ENCODE results near the gene SLC43A2. TPM values are rescaled to one million over a fixed set of nuclear protein-coding genes. Genes with fewer than 3 reads are reported as not detected.

SLC43A2 gene
- total and polyA plus RNA-seq, 2 of the 13 experiments (the other 11 are each of a cell fraction or from before 2014, with no cell fraction given): 7.3 to 20.0 TPM

- TF ChIP-seq ZNF687 (CRISPR knock-in tag; IDR thresholded peaks at IDR 0.05) (peak; percentile 78), NR2F2 (IDR thresholded peaks at IDR 0.05; ENCODE audit: borderline replicate concordance, low read depth) (no peak; the same call in 1 of the 2 replicates), TIGD3 (CRISPR knock-in tag; IDR thresholded peaks at IDR 0.05; ENCODE audit: borderline replicate concordance) (peak; percentile 44; the same call in 1 of the 2 replicates), ZNF446 (CRISPR knock-in tag; IDR thresholded peaks at IDR 0.05) (no peak), GATAD2A (CRISPR knock-in tag; IDR thresholded peaks at IDR 0.05) (no peak), MYC (CRISPR knock-in tag; IDR thresholded peaks at IDR 0.05; ENCODE audit: borderline replicate concordance) (no peak; the same call in 1 of the 2 replicates), ZNF781 (CRISPR knock-in tag; IDR thresholded peaks at IDR 0.05; ENCODE audit: borderline replicate concordance, not compliant biosample characterization) (no peak), ZNF281 (CRISPR knock-in tag; IDR thresholded peaks at IDR 0.05; ENCODE audit: borderline replicate concordance) (no peak), THRA (CRISPR knock-in tag; IDR thresholded peaks at IDR 0.05; ENCODE audit: borderline replicate concordance) (peak; percentile 15; the same call in 1 of the 2 replicates), DDIT3 (CRISPR knock-in tag; IDR thresholded peaks at IDR 0.05) (no peak), KLF9 (CRISPR knock-in tag; IDR thresholded peaks at IDR 0.05; ENCODE audit: low read depth) (no peak), PITX1 (CRISPR knock-in tag; IDR thresholded peaks at IDR 0.05) (no peak; the same call in 1 of the 2 replicates), SMC3 (IDR thresholded peaks at IDR 0.05; ENCODE audit: low read length) (peak; percentile 13; the same call in 1 of the 2 replicates), ASH2L (IDR thresholded peaks at IDR 0.05; ENCODE audit: insufficient read length, low read depth, low read length) (no peak), BHLHE40 (IDR thresholded peaks at IDR 0.05; ENCODE audit: low read length) (no peak), BCL6 (CRISPR knock-in tag; IDR thresholded peaks at IDR 0.05) (no peak), ZSCAN25 (CRISPR knock-in tag; IDR thresholded peaks at IDR 0.05) (no peak)
Observed at GRCh38 chr17:1648173-1648962, 19.7 kb upstream of the SLC43A2 start (continued).

Measured in HepG2 (cell line).